ENCODE measurements around the gene LCK. TPM values are rescaled to one million over a fixed set of nuclear protein-coding genes. Genes with fewer than 3 reads are reported as not detected.
"Not testable (repeated sequence)": the region's sequence is repeated elsewhere in the genome, so short reads cannot be mapped to it uniquely, and the experiment has no call there.

Gene LCK
- total RNA-seq, 1 experiment from 2014 or later: not detected

GRCh38 chr1:32257227-32257508 is 6.1 kb downstream of the LCK start:
- H3K4me3 Mint-ChIP-seq (ENCODE audit: unreplicated experiment): no peak overlapping the region
- TF ChIP-seq CTCF (IDR thresholded peaks at IDR 0.05; ENCODE audit: unreplicated experiment): no peak

GRCh38 chr1:32263236-32263593 is 12.2 kb downstream of the LCK start:
- BruUV-seq (replicated peaks): not testable (repeated sequence)

More at GRCh38 chr1:32257227-32257508, 6.1 kb downstream of the LCK start:
- no peak overlapping the region for H3K27ac Mint-ChIP-seq (ENCODE audit: low read depth, unreplicated experiment)
- intact Hi-C loops (cut with micrococcal nuclease): no loop called here
- no peaks in the 10 kb centered on the region for H3K36me3 Mint-ChIP-seq (ENCODE audit: insufficient read depth, unreplicated experiment)
- CTCF ChIA-PET: interaction anchor here (1.0 kb wide), 1 partner anchor 41 kb away, joined by 3 read pairs; no protein-coding TSS in a partner anchor
- DNase-seq (ENCODE audit: unreplicated experiment): no peak
- H3K27me3 Mint-ChIP-seq (ENCODE audit: insufficient read depth, unreplicated experiment): no peaks in the 10 kb centered on the region
- no peaks in the 10 kb centered on the region for H3K9me3 Mint-ChIP-seq (ENCODE audit: unreplicated experiment)
- no peaks in the 10 kb centered on the region for H3K4me1 Mint-ChIP-seq (ENCODE audit: insufficient read depth, unreplicated experiment)
- POLR2A ChIA-PET: no interaction called here
- BruUV-seq (replicated peaks): no TSS peak

DNA sequence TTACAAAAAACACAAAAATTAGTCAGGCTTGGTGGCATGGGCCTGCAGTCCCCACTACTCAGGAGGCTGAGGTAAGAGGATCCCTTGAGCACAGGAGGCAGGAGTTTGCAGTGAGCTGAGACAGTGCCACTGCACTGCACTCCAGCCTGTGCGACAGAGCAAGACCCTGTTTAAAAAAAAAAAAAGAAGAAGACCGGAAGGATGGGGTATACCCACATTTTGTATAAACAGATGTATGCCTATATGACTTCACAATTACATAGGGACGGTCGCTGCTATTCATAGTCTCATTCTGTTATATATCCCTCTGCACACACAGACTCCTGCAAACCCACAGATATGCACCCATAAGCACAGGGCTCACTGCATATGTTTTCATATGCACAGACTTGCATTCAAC is 12.7 kb downstream of the LCK start:
- Mint-ChIP-seq H3K4me1 (ENCODE audit: insufficient read depth, unreplicated experiment) (no peaks in the 10 kb centered on the region), H3K27ac (ENCODE audit: low read depth, unreplicated experiment) (no peak overlapping the region), H3K9me3 (ENCODE audit: unreplicated experiment) (no peaks in the 10 kb centered on the region), H3K27me3 (ENCODE audit: insufficient read depth, unreplicated experiment) (no peaks in the 10 kb centered on the region), H3K36me3 (ENCODE audit: insufficient read depth, unreplicated experiment) (no peaks in the 10 kb centered on the region), H3K4me3 (ENCODE audit: unreplicated experiment) (no peak overlapping the region)
- intact Hi-C loops (cut with micrococcal nuclease): no loop called here
- no TSS peak for BruUV-seq (replicated peaks)
- no peak for TF ChIP-seq CTCF (IDR thresholded peaks at IDR 0.05; ENCODE audit: unreplicated experiment)
- ChIA-PET CTCF (no interaction called here), POLR2A (no interaction called here)
- DNase-seq (ENCODE audit: unreplicated experiment): no peak

More at GRCh38 chr1:32263236-32263593, 12.2 kb downstream of the LCK start:
- H3K4me3 Mint-ChIP-seq (ENCODE audit: unreplicated experiment); POLR2A ChIA-PET; H3K27me3 Mint-ChIP-seq (ENCODE audit: insufficient read depth, unreplicated experiment); CTCF ChIA-PET; H3K27ac Mint-ChIP-seq (ENCODE audit: low read depth, unreplicated experiment); H3K9me3 Mint-ChIP-seq (ENCODE audit: unreplicated experiment); intact Hi-C loops (cut with micrococcal nuclease); H3K36me3 Mint-ChIP-seq (ENCODE audit: insufficient read depth, unreplicated experiment); DNase-seq (ENCODE audit: unreplicated experiment); H3K4me1 Mint-ChIP-seq (ENCODE audit: insufficient read depth, unreplicated experiment): not testable (repeated sequence)

- no peaks in the 10 kb centered on the region for H3K27me3 Mint-ChIP-seq (ENCODE audit: insufficient read depth, unreplicated experiment)
- H3K36me3 Mint-ChIP-seq (ENCODE audit: insufficient read depth, unreplicated experiment): no peaks in the 10 kb centered on the region
- intact Hi-C loops (cut with micrococcal nuclease): no loop called here
- H3K4me1 Mint-ChIP-seq (ENCODE audit: insufficient read depth, unreplicated experiment): no peaks in the 10 kb centered on the region
- no peak overlapping the region for H3K4me3 Mint-ChIP-seq (ENCODE audit: unreplicated experiment)
- TF ChIP-seq CTCF (IDR thresholded peaks at IDR 0.05; ENCODE audit: unreplicated experiment): no peak
- ChIA-PET CTCF (no interaction called here), POLR2A (interaction anchor here (0.6 to 1.6 kb wide), 2 partner anchors 15 to 26 kb away, joined by 5 to 7 read pairs; partner anchors contain the start of gene HDAC1)
- no peak for DNase-seq (ENCODE audit: unreplicated experiment)
- no peak overlapping the region for H3K27ac Mint-ChIP-seq (ENCODE audit: low read depth, unreplicated experiment)
- H3K9me3 Mint-ChIP-seq (ENCODE audit: unreplicated experiment): no peaks in the 10 kb centered on the region
- BruUV-seq (replicated peaks): no TSS peak
Observed at GRCh38 chr1:32265846-32266245, 14.8 kb downstream of the LCK start.

- TF ChIP-seq CTCF (IDR thresholded peaks at IDR 0.05; ENCODE audit: unreplicated experiment): no peak
- ChIA-PET CTCF (no interaction called here), POLR2A (no interaction called here)
- no peaks in the 10 kb centered on the region for H3K36me3 Mint-ChIP-seq (ENCODE audit: insufficient read depth, unreplicated experiment)
- no TSS peak for BruUV-seq (replicated peaks)
- no peaks in the 10 kb centered on the region for H3K9me3 Mint-ChIP-seq (ENCODE audit: unreplicated experiment)
- no peaks in the 10 kb centered on the region for H3K4me1 Mint-ChIP-seq (ENCODE audit: insufficient read depth, unreplicated experiment)
- H3K4me3 Mint-ChIP-seq (ENCODE audit: unreplicated experiment): no peak overlapping the region
- peaks cover 8% of the 10 kb centered on the region for H3K27me3 Mint-ChIP-seq (ENCODE audit: insufficient read depth, unreplicated experiment)
- H3K27ac Mint-ChIP-seq (ENCODE audit: low read depth, unreplicated experiment): no peak overlapping the region
- DNase-seq (ENCODE audit: unreplicated experiment): no peak
- intact Hi-C loops (cut with micrococcal nuclease): no loop called here
Observed at GRCh38 chr1:32266921-32267591, 16.0 kb downstream of the LCK start.
